ENCODE data around the gene PTCHD1. TPM values are rescaled to one million over a fixed set of nuclear protein-coding genes. Genes with fewer than 3 reads are reported as not detected.

The PTCHD1 gene
- total RNA-seq, 3 donors from 2014 or later, result not detected

GRCh38 chrX:23396263-23396662 is 61.6 kb downstream of the PTCHD1 start:
- ATAC-seq (no peak), DNase-seq (no peak)
- Mint-ChIP-seq H3K4me1 (ENCODE audit: low read depth) (no peaks in the 10 kb centered on the region), H3K9me3 (no peaks in the 10 kb centered on the region), H3K36me3 (ENCODE audit: insufficient read depth) (no peaks in the 10 kb centered on the region), H3K4me3 (no peak overlapping the region), H3K27me3 (ENCODE audit: low read depth) (no peaks in the 10 kb centered on the region)

- Mint-ChIP-seq H3K9me3 (no peaks in the 10 kb centered on the region), H3K4me1 (ENCODE audit: low read depth) (no peaks in the 10 kb centered on the region), H3K4me3 (no peak overlapping the region), H3K36me3 (ENCODE audit: insufficient read depth) (no peaks in the 10 kb centered on the region), H3K27me3 (ENCODE audit: low read depth) (no peaks in the 10 kb centered on the region)
- no peak for ATAC-seq
- no peak for DNase-seq
Observed at GRCh38 chrX:23398570-23398969, 63.9 kb downstream of the PTCHD1 start.

- no peak for DNase-seq
- no peaks in the 10 kb centered on the region for H3K27me3 Mint-ChIP-seq (ENCODE audit: low read depth)
- ATAC-seq, result no peak
- H3K4me1 Mint-ChIP-seq (ENCODE audit: low read depth), result no peaks in the 10 kb centered on the region
- no peaks in the 10 kb centered on the region for H3K36me3 Mint-ChIP-seq (ENCODE audit: insufficient read depth)
- H3K9me3 Mint-ChIP-seq, result no peaks in the 10 kb centered on the region
- H3K4me3 Mint-ChIP-seq, result no peak overlapping the region
Observed at GRCh38 chrX:23403849-23404248, 69.2 kb downstream of the PTCHD1 start.

- Mint-ChIP-seq H3K9me3 (peaks cover 16% of the 10 kb centered on the region), H3K4me1 (ENCODE audit: low read depth) (no peaks in the 10 kb centered on the region), H3K27me3 (ENCODE audit: low read depth) (no peaks in the 10 kb centered on the region), H3K4me3 (no peak overlapping the region), H3K36me3 (ENCODE audit: insufficient read depth) (no peaks in the 10 kb centered on the region)
- ATAC-seq, result no peak
- no peak for DNase-seq
Observed at GRCh38 chrX:23422912-23423311, 88.3 kb downstream of the PTCHD1 start.

- no peaks in the 10 kb centered on the region for H3K4me1 Mint-ChIP-seq (ENCODE audit: low read depth)
- no peak overlapping the region for H3K4me3 Mint-ChIP-seq
- H3K27me3 Mint-ChIP-seq (ENCODE audit: low read depth), result no peaks in the 10 kb centered on the region
- no peak for ATAC-seq
- H3K9me3 Mint-ChIP-seq, result peaks cover 4% of the 10 kb centered on the region
- H3K36me3 Mint-ChIP-seq (ENCODE audit: insufficient read depth), result no peaks in the 10 kb centered on the region
- DNase-seq, result no peak
Observed at GRCh38 chrX:23434356-23434884, 99.8 kb downstream of the PTCHD1 start.

GRCh38 chrX:23435108-23435507 is 100.5 kb downstream of the PTCHD1 start:
- Mint-ChIP-seq H3K9me3 (peaks cover 3% of the 10 kb centered on the region), H3K27me3 (ENCODE audit: low read depth) (no peaks in the 10 kb centered on the region), H3K4me3 (no peak overlapping the region), H3K4me1 (ENCODE audit: low read depth) (no peaks in the 10 kb centered on the region), H3K36me3 (ENCODE audit: insufficient read depth) (no peaks in the 10 kb centered on the region)
- ATAC-seq, result no peak
- no peak for DNase-seq

GRCh38 chrX:23435575-23435974 is 100.9 kb downstream of the PTCHD1 start:
- peaks cover 3% of the 10 kb centered on the region for H3K9me3 Mint-ChIP-seq

GRCh38 chrX:23436875-23437274 is 102.2 kb downstream of the PTCHD1 start:
- no peak overlapping the region for H3K4me3 Mint-ChIP-seq
- DNase-seq, result no peak
- peaks cover 6% of the 10 kb centered on the region for H3K9me3 Mint-ChIP-seq
- H3K4me1 Mint-ChIP-seq (ENCODE audit: low read depth), result no peaks in the 10 kb centered on the region
- no peaks in the 10 kb centered on the region for H3K36me3 Mint-ChIP-seq (ENCODE audit: insufficient read depth)
- ATAC-seq, result no peak
- H3K27me3 Mint-ChIP-seq (ENCODE audit: low read depth), result no peaks in the 10 kb centered on the region

More at GRCh38 chrX:23435575-23435974, 100.9 kb downstream of the PTCHD1 start:
- no peak overlapping the region for H3K4me3 Mint-ChIP-seq
- no peaks in the 10 kb centered on the region for H3K4me1 Mint-ChIP-seq (ENCODE audit: low read depth)
- H3K27me3 Mint-ChIP-seq (ENCODE audit: low read depth), result no peaks in the 10 kb centered on the region
- no peak for DNase-seq
- no peaks in the 10 kb centered on the region for H3K36me3 Mint-ChIP-seq (ENCODE audit: insufficient read depth)
- no peak for ATAC-seq

GRCh38 chrX:23451266-23451665 is 116.6 kb downstream of the PTCHD1 start:
- Mint-ChIP-seq H3K4me1 (ENCODE audit: low read depth) (no peaks in the 10 kb centered on the region), H3K27me3 (ENCODE audit: low read depth) (no peaks in the 10 kb centered on the region), H3K9me3 (no peaks in the 10 kb centered on the region), H3K36me3 (ENCODE audit: insufficient read depth) (no peaks in the 10 kb centered on the region), H3K4me3 (no peak overlapping the region)
- DNase-seq (no peak), ATAC-seq (no peak)

Measured in activated T-cell treated with anti-CD3 and anti-CD28 coated beads, Interleukin-2, amount 50 U/mL, for 4 hours (primary cell).